ENCODE data around the gene C4A.

Gene C4A

DNA sequence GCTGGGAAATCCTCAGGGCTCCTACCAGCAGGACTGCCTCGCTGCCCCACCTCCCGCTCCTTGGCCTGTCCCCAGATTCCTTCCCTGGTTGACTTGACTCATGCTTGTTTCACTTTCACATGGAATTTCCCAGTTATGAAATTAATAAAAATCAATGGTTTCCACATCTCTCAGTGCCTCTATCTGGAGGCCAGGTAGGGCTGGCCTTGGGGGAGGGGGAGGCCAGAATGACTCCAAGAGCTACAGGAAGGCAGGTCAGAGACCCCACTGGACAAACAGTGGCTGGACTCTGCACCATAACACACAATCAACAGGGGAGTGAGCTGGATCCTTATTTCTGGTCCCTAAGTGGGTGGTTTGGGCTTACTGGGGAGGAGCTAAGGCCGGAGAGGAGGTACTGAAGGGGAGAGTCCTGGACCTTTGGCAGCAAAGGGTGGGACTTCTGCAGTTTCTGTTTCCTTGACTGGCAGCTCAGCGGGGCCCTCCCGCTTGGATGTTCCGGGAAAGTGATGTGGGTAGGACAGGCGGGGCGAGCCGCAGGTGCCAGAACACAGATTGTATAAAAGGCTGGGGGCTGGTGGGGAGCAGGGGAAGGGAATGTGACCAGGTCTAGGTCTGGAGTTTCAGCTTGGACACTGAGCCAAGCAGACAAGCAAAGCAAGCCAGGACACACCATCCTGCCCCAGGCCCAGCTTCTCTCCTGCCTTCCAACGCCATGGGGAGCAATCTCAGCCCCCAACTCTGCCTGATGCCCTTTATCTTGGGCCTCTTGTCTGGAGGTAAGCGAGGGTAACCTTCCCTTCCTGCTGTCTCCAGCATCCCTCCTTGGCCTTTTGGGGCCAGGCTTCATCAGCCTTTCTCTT is 36.1 kb upstream of the C4A start, which contains the start of gene CFB:
Gene CFB, plus strand, starts transcription at position 589 of the 863 bp plus-strand sequence. Its CDS starts 127 bp downstream, at position 716.
- H3K27me3 ChIP-seq (ENCODE audit: insufficient read depth, poor library complexity, severe bottlenecking): peaks cover 4% of the 10 kb centered on the region
- TF ChIP-seq, protein P1, sequence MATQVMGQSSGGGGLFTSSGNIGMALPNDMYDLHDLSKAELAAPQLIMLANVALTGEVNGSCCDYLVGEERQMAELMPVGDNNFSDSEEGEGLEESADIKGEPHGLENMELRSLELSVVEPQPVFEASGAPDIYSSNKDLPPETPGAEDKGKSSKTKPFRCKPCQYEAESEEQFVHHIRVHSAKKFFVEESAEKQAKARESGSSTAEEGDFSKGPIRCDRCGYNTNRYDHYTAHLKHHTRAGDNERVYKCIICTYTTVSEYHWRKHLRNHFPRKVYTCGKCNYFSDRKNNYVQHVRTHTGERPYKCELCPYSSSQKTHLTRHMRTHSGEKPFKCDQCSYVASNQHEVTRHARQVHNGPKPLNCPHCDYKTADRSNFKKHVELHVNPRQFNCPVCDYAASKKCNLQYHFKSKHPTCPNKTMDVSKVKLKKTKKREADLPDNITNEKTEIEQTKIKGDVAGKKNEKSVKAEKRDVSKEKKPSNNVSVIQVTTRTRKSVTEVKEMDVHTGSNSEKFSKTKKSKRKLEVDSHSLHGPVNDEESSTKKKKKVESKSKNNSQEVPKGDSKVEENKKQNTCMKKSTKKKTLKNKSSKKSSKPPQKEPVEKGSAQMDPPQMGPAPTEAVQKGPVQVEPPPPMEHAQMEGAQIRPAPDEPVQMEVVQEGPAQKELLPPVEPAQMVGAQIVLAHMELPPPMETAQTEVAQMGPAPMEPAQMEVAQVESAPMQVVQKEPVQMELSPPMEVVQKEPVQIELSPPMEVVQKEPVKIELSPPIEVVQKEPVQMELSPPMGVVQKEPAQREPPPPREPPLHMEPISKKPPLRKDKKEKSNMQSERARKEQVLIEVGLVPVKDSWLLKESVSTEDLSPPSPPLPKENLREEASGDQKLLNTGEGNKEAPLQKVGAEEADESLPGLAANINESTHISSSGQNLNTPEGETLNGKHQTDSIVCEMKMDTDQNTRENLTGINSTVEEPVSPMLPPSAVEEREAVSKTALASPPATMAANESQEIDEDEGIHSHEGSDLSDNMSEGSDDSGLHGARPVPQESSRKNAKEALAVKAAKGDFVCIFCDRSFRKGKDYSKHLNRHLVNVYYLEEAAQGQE (IDR thresholded peaks at IDR 0.05; ENCODE audit: insufficient replicate concordance, low read depth): no peak
- TF ChIP-seq GABPA (IDR thresholded peaks at IDR 0.05; ENCODE audit: low read depth) (no peak), SPI1 (IDR thresholded peaks at IDR 0.05; ENCODE audit: borderline replicate concordance, low read depth) (no peak), CTCF (IDR thresholded peaks at IDR 0.05; ENCODE audit: insufficient read depth, low read length) (no peak), POLR2AphosphoS5 (IDR thresholded peaks at IDR 0.05; ENCODE audit: low read depth) (no peak)
- no peak for DNase-seq (ENCODE audit: low read depth in 1 of 2, low spot score in 1 of 2)
- H3K27ac ChIP-seq (replicated peaks): no peak within 1 kb of the TSS
- H3K4me3 ChIP-seq (replicated peaks; ENCODE audit: insufficient read depth, low read length): no peak within 1 kb of the TSS

DNA sequence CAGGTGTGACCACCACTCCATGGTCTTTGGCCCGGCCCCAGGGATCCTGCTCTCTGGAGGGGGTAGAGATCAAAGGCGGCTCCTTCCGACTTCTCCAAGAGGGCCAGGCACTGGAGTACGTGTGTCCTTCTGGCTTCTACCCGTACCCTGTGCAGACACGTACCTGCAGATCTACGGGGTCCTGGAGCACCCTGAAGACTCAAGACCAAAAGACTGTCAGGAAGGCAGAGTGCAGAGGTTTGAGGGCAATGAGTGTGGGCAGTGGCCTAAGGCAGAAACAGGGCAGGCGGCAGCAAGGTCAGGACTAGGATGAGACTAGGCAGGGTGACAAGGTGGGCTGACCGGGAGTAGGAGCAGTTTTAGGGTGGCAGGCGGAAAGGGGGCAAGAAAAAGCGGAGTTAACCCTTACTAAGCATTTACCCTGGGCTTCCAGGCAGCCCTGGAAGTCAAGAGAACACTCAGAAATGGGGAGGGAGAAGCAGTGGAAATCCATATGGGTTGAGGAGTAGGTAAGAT is 35.4 kb upstream of the C4A start:
- TF ChIP-seq POLR2AphosphoS5 (IDR thresholded peaks at IDR 0.05; ENCODE audit: low read depth): no peak
- no peak for TF ChIP-seq SPI1 (IDR thresholded peaks at IDR 0.05; ENCODE audit: borderline replicate concordance, low read depth)
- TF ChIP-seq GABPA (IDR thresholded peaks at IDR 0.05; ENCODE audit: low read depth): no peak
- TF ChIP-seq, protein P1 (IDR thresholded peaks at IDR 0.05; ENCODE audit: insufficient replicate concordance, low read depth): no peak
- no peak for TF ChIP-seq CTCF (IDR thresholded peaks at IDR 0.05; ENCODE audit: insufficient read depth, low read length)
- H3K27ac ChIP-seq (replicated peaks): no peak overlapping the region
- no peak for DNase-seq (ENCODE audit: low read depth in 1 of 2, low spot score in 1 of 2)
- peaks cover 4% of the 10 kb centered on the region for H3K27me3 ChIP-seq (ENCODE audit: insufficient read depth, poor library complexity, severe bottlenecking)
- H3K4me3 ChIP-seq (replicated peaks; ENCODE audit: insufficient read depth, low read length): no peak overlapping the region

DNA sequence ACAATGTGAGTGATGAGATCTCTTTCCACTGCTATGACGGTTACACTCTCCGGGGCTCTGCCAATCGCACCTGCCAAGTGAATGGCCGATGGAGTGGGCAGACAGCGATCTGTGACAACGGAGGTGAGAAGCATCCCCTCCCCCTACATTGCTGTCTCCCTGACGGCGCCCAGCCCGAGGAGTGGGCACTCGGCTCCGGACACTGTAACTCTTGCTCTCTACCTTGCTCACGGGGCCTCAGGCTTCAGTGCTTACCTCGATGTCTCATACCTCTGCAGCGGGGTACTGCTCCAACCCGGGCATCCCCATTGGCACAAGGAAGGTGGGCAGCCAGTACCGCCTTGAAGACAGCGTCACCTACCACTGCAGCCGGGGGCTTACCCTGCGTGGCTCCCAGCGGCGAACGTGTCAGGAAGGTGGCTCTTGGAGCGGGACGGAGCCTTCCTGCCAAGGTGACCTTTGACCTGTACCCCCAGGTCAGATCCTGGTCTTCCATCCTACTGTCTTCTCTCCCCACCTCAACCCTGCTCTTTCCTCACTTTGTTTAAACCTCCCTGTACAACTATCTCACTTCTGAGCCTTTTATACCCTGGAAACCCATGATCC is 34.7 kb upstream of the C4A start:
- Histone ChIP-seq H3K4me3 (replicated peaks; ENCODE audit: insufficient read depth, low read length) (no peak overlapping the region), H3K27ac (replicated peaks) (no peak overlapping the region), H3K27me3 (ENCODE audit: insufficient read depth, poor library complexity, severe bottlenecking) (peaks cover 4% of the 10 kb centered on the region)
- no peak for DNase-seq (ENCODE audit: low read depth in 1 of 2, low spot score in 1 of 2)
- TF ChIP-seq, protein P1 (IDR thresholded peaks at IDR 0.05; ENCODE audit: insufficient replicate concordance, low read depth): no peak
- TF ChIP-seq GABPA (IDR thresholded peaks at IDR 0.05; ENCODE audit: low read depth): no peak
- no peak for TF ChIP-seq POLR2AphosphoS5 (IDR thresholded peaks at IDR 0.05; ENCODE audit: low read depth)
- TF ChIP-seq SPI1 (IDR thresholded peaks at IDR 0.05; ENCODE audit: borderline replicate concordance, low read depth): no peak
- no peak for TF ChIP-seq CTCF (IDR thresholded peaks at IDR 0.05; ENCODE audit: insufficient read depth, low read length)
